DOHH2 (cell line): ENCODE measurements around the gene TARS2.

Experiments used
- CTCF ChIP-seq: fragments of 200-600 bp; sonication (generic); IDR thresholded peaks from one replicate; pipeline ENCODE4 v1.5.1; 2014; ENCODE audit warnings: antibody characterized with exemption, mild to moderate bottlenecking, low read depth, low read length; ENCODE audit not compliant: poor library complexity, severe bottlenecking
- EZH2phosphoT487 ChIP-seq: fragments of 200-600 bp; sonication (generic); IDR thresholded peaks from 2 replicates; pipeline ENCODE4 v1.6.1; 2017; ENCODE audit warnings: borderline replicate concordance, mild to moderate bottlenecking, antibody characterized with exemption, low read length, moderate library complexity, mixed read lengths

- no peak for TF ChIP-seq CTCF
- TF ChIP-seq EZH2phosphoT487: no peak
Measured at GRCh38 chr1:150529017-150529416, 41.8 kb downstream of the TARS2 start.
